ENCODE measurements around the gene ADCY1.

ADCY1 gene

GRCh38 chr7:45569290-45569685 is 4.9 kb upstream of the ADCY1 start:
- Histone ChIP-seq H3F3A (ENCODE audit: insufficient read depth, low read length) (no peaks in the 10 kb centered on the region), H3K79me2 (ENCODE audit: low read length) (no peaks in the 10 kb centered on the region), H3K27me3 (replicated peaks; ENCODE audit: insufficient read depth, low read length) (no peaks in the 10 kb centered on the region), H3K4me2 (ENCODE audit: low read depth, low read length) (no peak overlapping the region), H3K9me3 (replicated peaks; ENCODE audit: insufficient read depth, low read length) (no peaks in the 10 kb centered on the region), H3K9me2 (replicated peaks; ENCODE audit: insufficient read depth, low read length) (no peaks in the 10 kb centered on the region), H3K4me1 (ENCODE audit: low read length) (no peaks in the 10 kb centered on the region), H3K4me3 (ENCODE audit: low read length) (no peak overlapping the region), H3K36me3 (replicated peaks; ENCODE audit: insufficient read depth, low read length) (no peaks in the 10 kb centered on the region), H4K20me1 (ENCODE audit: insufficient read depth, low read length) (no peaks in the 10 kb centered on the region), H3K9ac (ENCODE audit: low read length) (no peak overlapping the region), H3K27ac (ENCODE audit: low read length) (no peak overlapping the region), H2AFZ (ENCODE audit: low read length) (no peak overlapping the region)
- no peak for DNase-seq
- TF ChIP-seq EZH2 (optimal IDR thresholded peaks at IDR 0.05; ENCODE audit: low read depth, low read length), result no peak
- TF ChIP-seq CTCF (IDR thresholded peaks at IDR 0.05; ENCODE audit: low read length), result no peak
- no peak for TF ChIP-seq EZH2phosphoT487 (IDR thresholded peaks at IDR 0.05; ENCODE audit: low read length)

- Histone ChIP-seq H3K4me3 (ENCODE audit: low read length) (no peak overlapping the region), H3K36me3 (replicated peaks; ENCODE audit: insufficient read depth, low read length) (no peaks in the 10 kb centered on the region), H4K20me1 (ENCODE audit: insufficient read depth, low read length) (no peaks in the 10 kb centered on the region), H3K4me1 (ENCODE audit: low read length) (peaks cover 8% of the 10 kb centered on the region; the same call in 1 of the 2 replicates), H3K79me2 (ENCODE audit: low read length) (peaks cover 11% of the 10 kb centered on the region), H3K9ac (ENCODE audit: low read length) (no peak overlapping the region), H3K27me3 (replicated peaks; ENCODE audit: insufficient read depth, low read length) (no peaks in the 10 kb centered on the region), H2AFZ (ENCODE audit: low read length) (no peak overlapping the region), H3K4me2 (ENCODE audit: low read depth, low read length) (no peak overlapping the region), H3K9me3 (replicated peaks; ENCODE audit: insufficient read depth, low read length) (no peaks in the 10 kb centered on the region), H3F3A (ENCODE audit: insufficient read depth, low read length) (no peaks in the 10 kb centered on the region), H3K27ac (ENCODE audit: low read length) (no peak overlapping the region), H3K9me2 (replicated peaks; ENCODE audit: insufficient read depth, low read length) (no peaks in the 10 kb centered on the region)
- no peak for DNase-seq
- TF ChIP-seq EZH2 (optimal IDR thresholded peaks at IDR 0.05; ENCODE audit: low read depth, low read length) (no peak), CTCF (IDR thresholded peaks at IDR 0.05; ENCODE audit: low read length) (no peak), EZH2phosphoT487 (IDR thresholded peaks at IDR 0.05; ENCODE audit: low read length) (no peak)
Observed at GRCh38 chr7:45570797-45571196, 3.4 kb upstream of the ADCY1 start.

- H3K9ac ChIP-seq (ENCODE audit: low read length), result no peak overlapping the region
- H3K9me3 ChIP-seq (replicated peaks; ENCODE audit: insufficient read depth, low read length), result no peaks in the 10 kb centered on the region
- no peaks in the 10 kb centered on the region for H3K9me2 ChIP-seq (replicated peaks; ENCODE audit: insufficient read depth, low read length)
- no peak for DNase-seq
- H3K79me2 ChIP-seq (ENCODE audit: low read length), result peaks cover 13% of the 10 kb centered on the region
- TF ChIP-seq CTCF (IDR thresholded peaks at IDR 0.05; ENCODE audit: low read length) (no peak), EZH2 (optimal IDR thresholded peaks at IDR 0.05; ENCODE audit: low read depth, low read length) (no peak)
- no peaks in the 10 kb centered on the region for H3K36me3 ChIP-seq (replicated peaks; ENCODE audit: insufficient read depth, low read length)
- no peaks in the 10 kb centered on the region for H4K20me1 ChIP-seq (ENCODE audit: insufficient read depth, low read length)
- H3F3A ChIP-seq (ENCODE audit: insufficient read depth, low read length), result no peaks in the 10 kb centered on the region
- H3K27ac ChIP-seq (ENCODE audit: low read length), result no peak overlapping the region
- H3K4me3 ChIP-seq (ENCODE audit: low read length), result no peak overlapping the region
- no peak overlapping the region for H2AFZ ChIP-seq (ENCODE audit: low read length)
- H3K4me2 ChIP-seq (ENCODE audit: low read depth, low read length), result no peak overlapping the region
- no peaks in the 10 kb centered on the region for H3K27me3 ChIP-seq (replicated peaks; ENCODE audit: insufficient read depth, low read length)
- peaks cover 8% of the 10 kb centered on the region; the same call in 1 of the 2 replicates for H3K4me1 ChIP-seq (ENCODE audit: low read length)
Observed at GRCh38 chr7:45573204-45573603, 964 bp upstream of the ADCY1 start.

- Histone ChIP-seq H3K9ac (ENCODE audit: low read length) (no peak overlapping the region), H2AFZ (ENCODE audit: low read length) (no peak overlapping the region), H3K9me2 (replicated peaks; ENCODE audit: insufficient read depth, low read length) (no peaks in the 10 kb centered on the region), H3K4me3 (ENCODE audit: low read length) (no peak overlapping the region), H3K36me3 (replicated peaks; ENCODE audit: insufficient read depth, low read length) (no peaks in the 10 kb centered on the region), H3K27me3 (replicated peaks; ENCODE audit: insufficient read depth, low read length) (no peaks in the 10 kb centered on the region), H3K9me3 (replicated peaks; ENCODE audit: insufficient read depth, low read length) (no peaks in the 10 kb centered on the region), H3F3A (ENCODE audit: insufficient read depth, low read length) (no peaks in the 10 kb centered on the region), H3K4me1 (ENCODE audit: low read length) (peaks cover 8% of the 10 kb centered on the region; the same call in 1 of the 2 replicates), H3K27ac (ENCODE audit: low read length) (no peak overlapping the region), H3K79me2 (ENCODE audit: low read length) (peaks cover 13% of the 10 kb centered on the region), H3K4me2 (ENCODE audit: low read depth, low read length) (no peak overlapping the region), H4K20me1 (ENCODE audit: insufficient read depth, low read length) (no peaks in the 10 kb centered on the region)
- no peak for TF ChIP-seq CTCF (IDR thresholded peaks at IDR 0.05; ENCODE audit: low read length)
- TF ChIP-seq EZH2 (optimal IDR thresholded peaks at IDR 0.05; ENCODE audit: low read depth, low read length), result no peak
- TF ChIP-seq EZH2phosphoT487 (IDR thresholded peaks at IDR 0.05; ENCODE audit: low read length), result no peak
- no peak for DNase-seq
Observed at GRCh38 chr7:45574416-45574668, 174 bp downstream of the ADCY1 start.
